ENCODE measurements around the gene CRY2.

- TF ChIP-seq POLR2A (IDR thresholded peaks at IDR 0.05; ENCODE audit: extremely low read depth, insufficient read length) = no peak
- TF ChIP-seq CTCF (IDR thresholded peaks at IDR 0.05; ENCODE audit: low read depth, low read length) = no peak
- TF ChIP-seq MYC (IDR thresholded peaks at IDR 0.05; ENCODE audit: low read depth, low read length) = no peak
Measured at GRCh38 chr11:45929486-45930030, 82.3 kb downstream of the CRY2 start.
